Measurements from ENCODE around the gene LRRC42.

DNA sequence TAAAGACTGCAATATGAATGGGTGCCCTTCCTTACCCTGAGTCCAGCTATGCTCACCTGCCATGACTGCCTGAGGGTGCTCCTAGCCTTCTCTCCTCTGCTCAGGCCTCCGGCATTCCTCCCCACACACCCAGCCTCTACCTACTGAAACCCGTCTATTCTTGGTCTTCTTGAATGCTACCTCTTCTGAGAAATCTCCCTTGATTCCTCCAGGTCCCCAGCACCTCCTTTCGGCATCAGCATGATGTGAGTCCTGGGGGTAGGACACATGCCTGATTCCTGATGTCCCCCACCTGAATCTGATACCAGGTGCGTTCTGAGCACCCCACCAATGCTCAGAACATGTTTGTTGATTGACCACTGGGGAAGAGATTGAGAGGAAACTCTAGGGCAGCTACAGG, 63.3 kb downstream of the LRRC42 start:
- TF ChIP-seq, protein P1, sequence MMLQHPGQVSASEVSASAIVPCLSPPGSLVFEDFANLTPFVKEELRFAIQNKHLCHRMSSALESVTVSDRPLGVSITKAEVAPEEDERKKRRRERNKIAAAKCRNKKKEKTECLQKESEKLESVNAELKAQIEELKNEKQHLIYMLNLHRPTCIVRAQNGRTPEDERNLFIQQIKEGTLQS (CRISPR knock-in tag; conservative IDR thresholded peaks at IDR 0.05), result no peak
- TF ChIP-seq, protein P2, sequence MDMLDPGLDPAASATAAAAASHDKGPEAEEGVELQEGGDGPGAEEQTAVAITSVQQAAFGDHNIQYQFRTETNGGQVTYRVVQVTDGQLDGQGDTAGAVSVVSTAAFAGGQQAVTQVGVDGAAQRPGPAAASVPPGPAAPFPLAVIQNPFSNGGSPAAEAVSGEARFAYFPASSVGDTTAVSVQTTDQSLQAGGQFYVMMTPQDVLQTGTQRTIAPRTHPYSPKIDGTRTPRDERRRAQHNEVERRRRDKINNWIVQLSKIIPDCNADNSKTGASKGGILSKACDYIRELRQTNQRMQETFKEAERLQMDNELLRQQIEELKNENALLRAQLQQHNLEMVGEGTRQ (CRISPR knock-in tag; IDR thresholded peaks at IDR 0.05), result no peak
- TF ChIP-seq SOX15 (CRISPR knock-in tag; IDR thresholded peaks at IDR 0.05) (no peak), ZNF263 (CRISPR knock-in tag; IDR thresholded peaks at IDR 0.05; ENCODE audit: low read depth) (no peak), ZNF671 (CRISPR knock-in tag; IDR thresholded peaks at IDR 0.05) (no peak), CBFB (CRISPR knock-in tag; IDR thresholded peaks at IDR 0.05; ENCODE audit: low read depth) (no peak), ELF4 (CRISPR knock-in tag; IDR thresholded peaks at IDR 0.05; ENCODE audit: low read depth) (no peak)
- TF ChIP-seq, protein P3, sequence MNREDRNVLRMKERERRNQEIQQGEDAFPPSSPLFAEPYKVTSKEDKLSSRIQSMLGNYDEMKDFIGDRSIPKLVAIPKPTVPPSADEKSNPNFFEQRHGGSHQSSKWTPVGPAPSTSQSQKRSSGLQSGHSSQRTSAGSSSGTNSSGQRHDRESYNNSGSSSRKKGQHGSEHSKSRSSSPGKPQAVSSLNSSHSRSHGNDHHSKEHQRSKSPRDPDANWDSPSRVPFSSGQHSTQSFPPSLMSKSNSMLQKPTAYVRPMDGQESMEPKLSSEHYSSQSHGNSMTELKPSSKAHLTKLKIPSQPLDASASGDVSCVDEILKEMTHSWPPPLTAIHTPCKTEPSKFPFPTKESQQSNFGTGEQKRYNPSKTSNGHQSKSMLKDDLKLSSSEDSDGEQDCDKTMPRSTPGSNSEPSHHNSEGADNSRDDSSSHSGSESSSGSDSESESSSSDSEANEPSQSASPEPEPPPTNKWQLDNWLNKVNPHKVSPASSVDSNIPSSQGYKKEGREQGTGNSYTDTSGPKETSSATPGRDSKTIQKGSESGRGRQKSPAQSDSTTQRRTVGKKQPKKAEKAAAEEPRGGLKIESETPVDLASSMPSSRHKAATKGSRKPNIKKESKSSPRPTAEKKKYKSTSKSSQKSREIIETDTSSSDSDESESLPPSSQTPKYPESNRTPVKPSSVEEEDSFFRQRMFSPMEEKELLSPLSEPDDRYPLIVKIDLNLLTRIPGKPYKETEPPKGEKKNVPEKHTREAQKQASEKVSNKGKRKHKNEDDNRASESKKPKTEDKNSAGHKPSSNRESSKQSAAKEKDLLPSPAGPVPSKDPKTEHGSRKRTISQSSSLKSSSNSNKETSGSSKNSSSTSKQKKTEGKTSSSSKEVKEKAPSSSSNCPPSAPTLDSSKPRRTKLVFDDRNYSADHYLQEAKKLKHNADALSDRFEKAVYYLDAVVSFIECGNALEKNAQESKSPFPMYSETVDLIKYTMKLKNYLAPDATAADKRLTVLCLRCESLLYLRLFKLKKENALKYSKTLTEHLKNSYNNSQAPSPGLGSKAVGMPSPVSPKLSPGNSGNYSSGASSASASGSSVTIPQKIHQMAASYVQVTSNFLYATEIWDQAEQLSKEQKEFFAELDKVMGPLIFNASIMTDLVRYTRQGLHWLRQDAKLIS (CRISPR knock-in tag; IDR thresholded peaks at IDR 0.05; ENCODE audit: borderline replicate concordance), result no peak
- TF ChIP-seq, protein P4, sequence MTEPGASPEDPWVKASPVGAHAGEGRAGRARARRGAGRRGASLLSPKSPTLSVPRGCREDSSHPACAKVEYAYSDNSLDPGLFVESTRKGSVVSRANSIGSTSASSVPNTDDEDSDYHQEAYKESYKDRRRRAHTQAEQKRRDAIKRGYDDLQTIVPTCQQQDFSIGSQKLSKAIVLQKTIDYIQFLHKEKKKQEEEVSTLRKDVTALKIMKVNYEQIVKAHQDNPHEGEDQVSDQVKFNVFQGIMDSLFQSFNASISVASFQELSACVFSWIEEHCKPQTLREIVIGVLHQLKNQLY (CRISPR knock-in tag; IDR thresholded peaks at IDR 0.05), result no peak
- TF ChIP-seq, protein P5, sequence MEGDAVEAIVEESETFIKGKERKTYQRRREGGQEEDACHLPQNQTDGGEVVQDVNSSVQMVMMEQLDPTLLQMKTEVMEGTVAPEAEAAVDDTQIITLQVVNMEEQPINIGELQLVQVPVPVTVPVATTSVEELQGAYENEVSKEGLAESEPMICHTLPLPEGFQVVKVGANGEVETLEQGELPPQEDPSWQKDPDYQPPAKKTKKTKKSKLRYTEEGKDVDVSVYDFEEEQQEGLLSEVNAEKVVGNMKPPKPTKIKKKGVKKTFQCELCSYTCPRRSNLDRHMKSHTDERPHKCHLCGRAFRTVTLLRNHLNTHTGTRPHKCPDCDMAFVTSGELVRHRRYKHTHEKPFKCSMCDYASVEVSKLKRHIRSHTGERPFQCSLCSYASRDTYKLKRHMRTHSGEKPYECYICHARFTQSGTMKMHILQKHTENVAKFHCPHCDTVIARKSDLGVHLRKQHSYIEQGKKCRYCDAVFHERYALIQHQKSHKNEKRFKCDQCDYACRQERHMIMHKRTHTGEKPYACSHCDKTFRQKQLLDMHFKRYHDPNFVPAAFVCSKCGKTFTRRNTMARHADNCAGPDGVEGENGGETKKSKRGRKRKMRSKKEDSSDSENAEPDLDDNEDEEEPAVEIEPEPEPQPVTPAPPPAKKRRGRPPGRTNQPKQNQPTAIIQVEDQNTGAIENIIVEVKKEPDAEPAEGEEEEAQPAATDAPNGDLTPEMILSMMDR (IDR thresholded peaks at IDR 0.05), result no peak
- TF ChIP-seq, protein P6, sequence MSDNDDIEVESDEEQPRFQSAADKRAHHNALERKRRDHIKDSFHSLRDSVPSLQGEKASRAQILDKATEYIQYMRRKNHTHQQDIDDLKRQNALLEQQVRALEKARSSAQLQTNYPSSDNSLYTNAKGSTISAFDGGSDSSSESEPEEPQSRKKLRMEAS (CRISPR knock-in tag; IDR thresholded peaks at IDR 0.05), result no peak
- TF ChIP-seq, protein P7, sequence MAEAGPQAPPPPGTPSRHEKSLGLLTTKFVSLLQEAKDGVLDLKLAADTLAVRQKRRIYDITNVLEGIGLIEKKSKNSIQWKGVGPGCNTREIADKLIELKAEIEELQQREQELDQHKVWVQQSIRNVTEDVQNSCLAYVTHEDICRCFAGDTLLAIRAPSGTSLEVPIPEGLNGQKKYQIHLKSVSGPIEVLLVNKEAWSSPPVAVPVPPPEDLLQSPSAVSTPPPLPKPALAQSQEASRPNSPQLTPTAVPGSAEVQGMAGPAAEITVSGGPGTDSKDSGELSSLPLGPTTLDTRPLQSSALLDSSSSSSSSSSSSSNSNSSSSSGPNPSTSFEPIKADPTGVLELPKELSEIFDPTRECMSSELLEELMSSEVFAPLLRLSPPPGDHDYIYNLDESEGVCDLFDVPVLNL (CRISPR knock-in tag; IDR thresholded peaks at IDR 0.05; ENCODE audit: borderline replicate concordance, low read depth), result no peak
